Measurements from ENCODE around the gene RFTN1.

The RFTN1 gene

DNA sequence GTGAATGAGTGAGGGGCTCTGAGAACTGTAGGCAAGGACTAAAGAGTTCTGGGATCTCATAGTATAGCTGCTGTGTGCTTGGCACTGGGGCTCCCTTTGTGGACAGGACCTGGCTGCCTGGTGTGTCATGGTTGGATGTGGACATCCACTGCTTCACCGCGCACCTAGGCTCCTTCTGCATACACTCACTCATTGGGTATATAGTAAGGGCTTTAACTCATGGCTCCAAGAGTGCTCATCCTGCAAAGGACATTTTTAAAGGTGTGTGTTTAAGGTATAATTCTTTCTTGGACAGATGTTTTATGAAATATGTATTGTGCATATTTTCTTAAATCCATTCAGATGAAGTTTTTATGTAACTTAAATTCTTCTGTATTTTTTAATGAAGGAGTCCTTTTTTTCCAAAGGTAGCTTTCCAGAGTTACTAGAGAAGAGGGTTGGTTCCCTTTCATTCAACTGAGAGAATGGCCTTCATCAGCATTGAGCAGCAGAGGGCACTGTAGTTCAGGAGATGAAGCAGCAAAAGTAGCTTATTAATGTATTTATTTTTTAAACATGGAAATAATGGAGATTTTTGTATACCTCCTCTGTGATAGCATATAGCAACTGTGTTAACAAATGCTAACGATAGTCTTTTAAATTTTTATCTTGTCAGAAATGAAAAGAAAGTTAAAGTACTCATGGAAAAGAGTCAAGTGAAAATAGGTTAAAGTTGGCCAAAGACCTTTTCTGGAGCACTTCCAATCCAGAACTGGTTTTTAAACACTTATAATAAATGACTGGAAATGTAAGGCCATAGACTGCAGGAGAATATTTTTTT is 223.3 kb downstream of the RFTN1 start:
- TF ChIP-seq, protein P1, sequence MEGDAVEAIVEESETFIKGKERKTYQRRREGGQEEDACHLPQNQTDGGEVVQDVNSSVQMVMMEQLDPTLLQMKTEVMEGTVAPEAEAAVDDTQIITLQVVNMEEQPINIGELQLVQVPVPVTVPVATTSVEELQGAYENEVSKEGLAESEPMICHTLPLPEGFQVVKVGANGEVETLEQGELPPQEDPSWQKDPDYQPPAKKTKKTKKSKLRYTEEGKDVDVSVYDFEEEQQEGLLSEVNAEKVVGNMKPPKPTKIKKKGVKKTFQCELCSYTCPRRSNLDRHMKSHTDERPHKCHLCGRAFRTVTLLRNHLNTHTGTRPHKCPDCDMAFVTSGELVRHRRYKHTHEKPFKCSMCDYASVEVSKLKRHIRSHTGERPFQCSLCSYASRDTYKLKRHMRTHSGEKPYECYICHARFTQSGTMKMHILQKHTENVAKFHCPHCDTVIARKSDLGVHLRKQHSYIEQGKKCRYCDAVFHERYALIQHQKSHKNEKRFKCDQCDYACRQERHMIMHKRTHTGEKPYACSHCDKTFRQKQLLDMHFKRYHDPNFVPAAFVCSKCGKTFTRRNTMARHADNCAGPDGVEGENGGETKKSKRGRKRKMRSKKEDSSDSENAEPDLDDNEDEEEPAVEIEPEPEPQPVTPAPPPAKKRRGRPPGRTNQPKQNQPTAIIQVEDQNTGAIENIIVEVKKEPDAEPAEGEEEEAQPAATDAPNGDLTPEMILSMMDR (conservative IDR thresholded peaks at IDR 0.05; ENCODE audit: low read length): peak; percentile 90
- peak; percentile 64 for DNase-seq (ENCODE audit: low read depth)
- no peak overlapping the region for H3K4me3 ChIP-seq (ENCODE audit: low read length)

- DNase-seq (ENCODE audit: low read depth): peak; percentile 46
- no peak overlapping the region for H3K4me3 ChIP-seq (ENCODE audit: low read length)
- TF ChIP-seq, protein P1 (conservative IDR thresholded peaks at IDR 0.05; ENCODE audit: low read length): no peak
These were observed 224.2 kb downstream of the RFTN1 start for GRCh38 chr3:16289144-16289889.

DNA sequence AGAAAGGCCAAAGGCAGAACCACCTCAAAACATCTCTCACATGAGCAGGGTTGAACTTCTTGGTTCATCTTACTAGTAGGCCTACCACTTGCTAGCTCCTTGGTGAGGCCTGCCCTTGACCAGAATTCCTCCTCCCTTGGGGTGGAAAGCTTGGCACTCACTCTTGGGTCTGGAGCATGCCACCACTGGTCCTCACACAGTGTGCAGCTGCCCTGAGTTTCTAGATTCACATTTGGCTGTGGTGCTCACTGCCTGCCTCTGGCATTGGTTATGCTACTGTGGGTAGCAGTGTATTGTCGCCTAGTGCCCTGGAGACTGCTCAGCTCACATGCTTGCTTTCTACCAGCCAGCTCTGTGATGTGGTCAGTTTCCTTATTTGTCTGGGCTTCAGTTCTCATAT is 224.8 kb downstream of the RFTN1 start:
- H3K4me3 ChIP-seq (ENCODE audit: low read length): no peak overlapping the region
- TF ChIP-seq, protein P1 (conservative IDR thresholded peaks at IDR 0.05; ENCODE audit: low read length): no peak
- DNase-seq (ENCODE audit: low read depth): no peak

GRCh38 chr3:16286751-16287543 is 226.6 kb downstream of the RFTN1 start:
- DNase-seq (ENCODE audit: low read depth): no peak
- TF ChIP-seq, protein P1 (conservative IDR thresholded peaks at IDR 0.05; ENCODE audit: low read length): no peak
- H3K4me3 ChIP-seq (ENCODE audit: low read length): no peak overlapping the region

- TF ChIP-seq, protein P1 (conservative IDR thresholded peaks at IDR 0.05; ENCODE audit: low read length): no peak
- H3K4me3 ChIP-seq (ENCODE audit: low read length): no peak overlapping the region
- no peak for DNase-seq (ENCODE audit: low read depth)
These were observed 227.3 kb downstream of the RFTN1 start for GRCh38 chr3:16286161-16286560.

DNA sequence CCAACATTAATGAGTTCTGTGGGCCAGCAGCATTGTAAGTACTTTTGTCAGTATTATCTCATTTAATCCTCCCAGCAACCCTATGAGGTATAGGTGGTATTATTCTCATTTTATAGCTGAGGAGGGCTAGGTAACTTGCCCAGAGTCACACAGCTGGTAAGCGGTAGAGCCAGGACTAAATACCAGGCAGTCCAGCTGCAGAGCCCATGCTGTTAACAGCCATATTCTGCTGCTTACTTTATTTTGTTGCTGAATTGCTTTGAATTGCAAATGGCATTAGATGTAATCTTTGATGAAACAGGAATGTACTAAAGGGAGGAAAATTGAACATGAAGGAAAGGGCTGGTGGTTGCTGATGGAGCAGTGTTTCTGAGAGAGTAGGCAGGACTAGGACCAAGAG is 228.9 kb downstream of the RFTN1 start:
- no peak for DNase-seq (ENCODE audit: low read depth)
- TF ChIP-seq, protein P1 (conservative IDR thresholded peaks at IDR 0.05; ENCODE audit: low read length): no peak
- no peak overlapping the region for H3K4me3 ChIP-seq (ENCODE audit: low read length)

Measured in AG10803 (cell line).